Measurements from ENCODE around the gene CMTM8. TPM values are rescaled to one million over a fixed set of nuclear protein-coding genes. Genes with fewer than 3 reads are reported as not detected.

Gene CMTM8
- total and polyA plus RNA-seq, 7 experiments from 2014 or later: 7.4 to 13.6 (median 8.6) TPM

- ChIA-PET CTCF (interaction anchor here (0.6 to 6.1 kb wide), 24 partner anchors 8 to 199 kb away, joined by 3 to 89 read pairs (median 7); partner anchors contain the start of genes CMTM6 and CMTM7), POLR2A (interaction anchor here (0.7 to 2.2 kb wide), 10 partner anchors 12 to 97 kb away, joined by 3 to 14 read pairs (median 6); partner anchors contain the start of gene CMTM7)
- H3K27me3 Mint-ChIP-seq: peaks cover 0 to 7% (median 0%) of the 10 kb centered on the region in 5 donors
- H3K4me3 Mint-ChIP-seq: no peak overlapping the region
- Histone ChIP-seq H3K36me3 (ENCODE audit: control insufficient read depth in 2 of 3, insufficient read depth in 3 of 3, low read length in 3 of 3) (no peaks in the 10 kb centered on the region), H3K4me3 (ENCODE audit: low read length) (no peak overlapping the region), H3K27ac (ENCODE audit: low read depth, low read length) (no peak overlapping the region), H3K4me1 (ENCODE audit: control insufficient read depth in 2 of 2, insufficient read depth in 2 of 2, low read length in 2 of 2) (peaks cover 0 to 34% of the 10 kb centered on the region in 2 donors), H3K27me3 (ENCODE audit: control insufficient read depth in 2 of 2, insufficient read depth in 2 of 2, low read length in 2 of 2) (no peaks in the 10 kb centered on the region), H3K9me3 (ENCODE audit: control insufficient read depth in 2 of 3, low read length in 3 of 3) (no peaks in the 10 kb centered on the region)
- H3K27ac Mint-ChIP-seq: peak overlapping the region in 2 of 9 donors; percentile 86 to 90
- peaks cover 0 to 3% (median 0%) of the 10 kb centered on the region in 11 donors for H3K9me3 Mint-ChIP-seq
- DNase-seq (no peak), ATAC-seq (no peak)
- H3K4me1 Mint-ChIP-seq: peaks cover 15 to 45% (median 34%) of the 10 kb centered on the region in 7 donors
- intact Hi-C loops (cut with micrococcal nuclease): loop anchor here (1.0 to 5.0 kb wide), 9 partner anchors 16 to 289 kb away; partner anchors contain the start of gene CMTM7 (in 1 of the 2)
- H3K36me3 Mint-ChIP-seq: peaks cover 0 to 2% (median 0%) of the 10 kb centered on the region in 5 donors
Measured at GRCh38 chr3:32375596-32375930, 137.1 kb downstream of the CMTM8 start.

- DNase-seq (no peak), ATAC-seq (no peak)
- CTCF ChIA-PET: interaction anchor here (0.5 to 6.1 kb wide), 23 partner anchors 8 to 199 kb away, joined by 3 to 89 read pairs (median 5); partner anchors contain the start of genes CMTM6 and CMTM7
- Histone ChIP-seq H3K9me3 (ENCODE audit: control insufficient read depth in 2 of 3, low read length in 3 of 3) (no peaks in the 10 kb centered on the region), H3K27me3 (ENCODE audit: control insufficient read depth in 2 of 2, insufficient read depth in 2 of 2, low read length in 2 of 2) (no peaks in the 10 kb centered on the region), H3K36me3 (ENCODE audit: control insufficient read depth in 2 of 3, insufficient read depth in 3 of 3, low read length in 3 of 3) (no peaks in the 10 kb centered on the region), H3K4me3 (ENCODE audit: low read length) (no peak overlapping the region), H3K27ac (ENCODE audit: low read depth, low read length) (no peak overlapping the region), H3K4me1 (ENCODE audit: control insufficient read depth in 2 of 2, insufficient read depth in 2 of 2, low read length in 2 of 2) (peaks cover 0 to 28% of the 10 kb centered on the region in 2 donors)
- intact Hi-C loops (cut with micrococcal nuclease): loop anchor here in 1 of 2 donors (5.0 kb wide), 1 partner anchor 36 kb away; no protein-coding TSS in a partner anchor
- peaks cover 0 to 7% (median 0%) of the 10 kb centered on the region in 5 donors for H3K27me3 Mint-ChIP-seq
- peaks cover 0 to 3% (median 0%) of the 10 kb centered on the region in 11 donors for H3K9me3 Mint-ChIP-seq
- POLR2A ChIA-PET: interaction anchor here (0.5 to 2.2 kb wide), 20 partner anchors 11 to 123 kb away, joined by 3 to 12 read pairs (median 4); partner anchors contain the start of gene CMTM7
- H3K4me3 Mint-ChIP-seq: no peak overlapping the region
- H3K4me1 Mint-ChIP-seq: peaks cover 15 to 41% (median 32%) of the 10 kb centered on the region in 7 donors
- H3K36me3 Mint-ChIP-seq: peaks cover 0 to 2% (median 0%) of the 10 kb centered on the region in 5 donors
- no peak overlapping the region for H3K27ac Mint-ChIP-seq
Measured at GRCh38 chr3:32376115-32376514, 137.6 kb downstream of the CMTM8 start.

- peaks cover 0 to 6% (median 3%) of the 10 kb centered on the region in 5 donors for H3K36me3 Mint-ChIP-seq
- H3K9me3 Mint-ChIP-seq: peaks cover 0 to 2% (median 0%) of the 10 kb centered on the region in 11 donors
- intact Hi-C loops (cut with micrococcal nuclease): loop anchor here in 1 of 2 donors (5.0 kb wide), 1 partner anchor 32 kb away; no protein-coding TSS in a partner anchor
- H3K4me1 Mint-ChIP-seq: peaks cover 6 to 13% (median 9%) of the 10 kb centered on the region in 7 donors
- no peak for ATAC-seq
- H3K4me3 ChIP-seq (ENCODE audit: low read length): no peak overlapping the region
- no peak overlapping the region for H3K4me3 Mint-ChIP-seq
- no peaks in the 10 kb centered on the region for H3K27me3 ChIP-seq (ENCODE audit: control insufficient read depth in 2 of 2, insufficient read depth in 2 of 2, low read length in 2 of 2)
- DNase-seq: no peak
- no peak overlapping the region for H3K27ac ChIP-seq (ENCODE audit: low read depth, low read length)
- ChIA-PET POLR2A (no interaction called here), CTCF (no interaction called here)
- peaks cover 0 to 7% (median 0%) of the 10 kb centered on the region in 5 donors for H3K27me3 Mint-ChIP-seq
- no peaks in the 10 kb centered on the region for H3K9me3 ChIP-seq (ENCODE audit: control insufficient read depth in 2 of 3, low read length in 3 of 3)
- peak overlapping the region in 2 of 9 donors; percentile 8 to 34 for H3K27ac Mint-ChIP-seq
- no peaks in the 10 kb centered on the region for H3K36me3 ChIP-seq (ENCODE audit: control insufficient read depth in 2 of 3, insufficient read depth in 3 of 3, low read length in 3 of 3)
- H3K4me1 ChIP-seq (ENCODE audit: control insufficient read depth in 2 of 2, insufficient read depth in 2 of 2, low read length in 2 of 2): peaks cover 0 to 4% of the 10 kb centered on the region in 2 donors
Measured at GRCh38 chr3:32379831-32380500, 141.5 kb downstream of the CMTM8 start.

GRCh38 chr3:32381922-32382321 lies 143.4 kb downstream of the CMTM8 start:
- ChIA-PET POLR2A (interaction anchor here (1.4 to 1.9 kb wide), 2 partner anchors 10 to 14 kb away, joined by 5 to 8 read pairs; partner anchors contain the start of gene CMTM7), CTCF (interaction anchor here (0.9 to 1.2 kb wide), 2 partner anchors 10 to 86 kb away, joined by 3 to 4 read pairs; no protein-coding TSS in a partner anchor)
- Histone ChIP-seq H3K27ac (ENCODE audit: low read depth, low read length) (no peak overlapping the region), H3K9me3 (ENCODE audit: control insufficient read depth in 2 of 3, low read length in 3 of 3) (no peaks in the 10 kb centered on the region), H3K4me1 (ENCODE audit: control insufficient read depth in 2 of 2, insufficient read depth in 2 of 2, low read length in 2 of 2) (no peaks in the 10 kb centered on the region), H3K36me3 (ENCODE audit: control insufficient read depth in 2 of 3, insufficient read depth in 3 of 3, low read length in 3 of 3) (no peaks in the 10 kb centered on the region), H3K27me3 (ENCODE audit: control insufficient read depth in 2 of 2, insufficient read depth in 2 of 2, low read length in 2 of 2) (no peaks in the 10 kb centered on the region), H3K4me3 (ENCODE audit: low read length) (no peak overlapping the region)
- H3K27me3 Mint-ChIP-seq: peaks cover 0 to 7% (median 0%) of the 10 kb centered on the region in 5 donors
- H3K9me3 Mint-ChIP-seq: peaks cover 0 to 2% (median 0%) of the 10 kb centered on the region in 11 donors
- DNase-seq (no peak), ATAC-seq (no peak)
- peaks cover 0 to 10% (median 5%) of the 10 kb centered on the region in 7 donors for H3K4me1 Mint-ChIP-seq
- no peak overlapping the region for H3K4me3 Mint-ChIP-seq
- intact Hi-C loops (cut with micrococcal nuclease): no loop called here
- H3K36me3 Mint-ChIP-seq: peaks cover 0 to 6% (median 3%) of the 10 kb centered on the region in 5 donors
- peak overlapping the region in 3 of 9 donors; percentile 45 to 63 (median 58) for H3K27ac Mint-ChIP-seq

GRCh38 chr3:32383136-32383711 lies 144.7 kb downstream of the CMTM8 start:
- ATAC-seq (no peak), DNase-seq (no peak)
- Mint-ChIP-seq H3K4me1 (peaks cover 0 to 10% (median 6%) of the 10 kb centered on the region in 7 donors), H3K27me3 (peaks cover 0 to 5% (median 0%) of the 10 kb centered on the region in 5 donors), H3K9me3 (peaks cover 0 to 2% (median 0%) of the 10 kb centered on the region in 11 donors), H3K4me3 (no peak overlapping the region), H3K36me3 (peaks cover 0 to 6% (median 3%) of the 10 kb centered on the region in 5 donors), H3K27ac (peak overlapping the region in 1 of 9 donors; percentile 28)
- Histone ChIP-seq H3K4me3 (ENCODE audit: low read length) (no peak overlapping the region), H3K27ac (ENCODE audit: low read depth, low read length) (no peak overlapping the region), H3K27me3 (ENCODE audit: control insufficient read depth in 2 of 2, insufficient read depth in 2 of 2, low read length in 2 of 2) (no peaks in the 10 kb centered on the region), H3K9me3 (ENCODE audit: control insufficient read depth in 2 of 3, low read length in 3 of 3) (no peaks in the 10 kb centered on the region), H3K36me3 (ENCODE audit: control insufficient read depth in 2 of 3, insufficient read depth in 3 of 3, low read length in 3 of 3) (no peaks in the 10 kb centered on the region), H3K4me1 (ENCODE audit: control insufficient read depth in 2 of 2, insufficient read depth in 2 of 2, low read length in 2 of 2) (peaks cover 0 to under 1% of the 10 kb centered on the region in 2 donors)
- intact Hi-C loops (cut with micrococcal nuclease): no loop called here
- ChIA-PET POLR2A (interaction anchor here (0.7 to 1.9 kb wide), 5 partner anchors 9 to 102 kb away, joined by 3 to 8 read pairs (median 5); partner anchors contain the start of gene CMTM7), CTCF (interaction anchor here (0.9 to 1.8 kb wide), 2 partner anchors 8 to 87 kb away, joined by 3 to 7 read pairs; no protein-coding TSS in a partner anchor)

- intact Hi-C loops (cut with micrococcal nuclease): no loop called here
- DNase-seq (no peak), ATAC-seq (peak; percentile 83)
- H3K4me3 ChIP-seq (ENCODE audit: low read length): no peak overlapping the region
- peak overlapping the region in 1 of 9 donors; percentile 30 for H3K27ac Mint-ChIP-seq
- peaks cover 0 to 2% (median 0%) of the 10 kb centered on the region in 11 donors for H3K9me3 Mint-ChIP-seq
- no peaks in the 10 kb centered on the region for H3K9me3 ChIP-seq (ENCODE audit: control insufficient read depth in 2 of 3, low read length in 3 of 3)
- H3K4me3 Mint-ChIP-seq: no peak overlapping the region
- H3K36me3 Mint-ChIP-seq: peaks cover 0 to 6% (median 3%) of the 10 kb centered on the region in 5 donors
- H3K4me1 ChIP-seq (ENCODE audit: control insufficient read depth in 2 of 2, insufficient read depth in 2 of 2, low read length in 2 of 2): peaks cover 0 to 5% of the 10 kb centered on the region in 2 donors
- H3K27me3 ChIP-seq (ENCODE audit: control insufficient read depth in 2 of 2, insufficient read depth in 2 of 2, low read length in 2 of 2): no peaks in the 10 kb centered on the region
- peaks cover 0 to 3% (median 0%) of the 10 kb centered on the region in 5 donors for H3K27me3 Mint-ChIP-seq
- ChIA-PET CTCF (interaction anchor here (1.8 kb wide), 1 partner anchor 10 kb away, joined by 7 read pairs; no protein-coding TSS in a partner anchor), POLR2A (no interaction called here)
- no peaks in the 10 kb centered on the region for H3K36me3 ChIP-seq (ENCODE audit: control insufficient read depth in 2 of 3, insufficient read depth in 3 of 3, low read length in 3 of 3)
- peaks cover 0 to 18% (median 11%) of the 10 kb centered on the region in 7 donors for H3K4me1 Mint-ChIP-seq
- H3K27ac ChIP-seq (ENCODE audit: low read depth, low read length): no peak overlapping the region
Measured at GRCh38 chr3:32384938-32385337, 146.5 kb downstream of the CMTM8 start.

All from naive thymus-derived CD4-positive, alpha-beta T cell (primary cell).